Activated T-cell treated with anti-CD3 and anti-CD28 coated beads for 1 hour (primary cell): Measurements from ENCODE around the gene PCSK4.
"Not testable (repeated sequence)": the region's sequence is repeated elsewhere in the genome, so short reads cannot be mapped to it uniquely, and the experiment has no call there.

Source experiments
- DNase-seq: peaks from one replicate; pipeline ENCODE4 v3.0.0-alpha.2; 2020; ENCODE audit warnings: low read depth

The PCSK4 gene

DNA sequence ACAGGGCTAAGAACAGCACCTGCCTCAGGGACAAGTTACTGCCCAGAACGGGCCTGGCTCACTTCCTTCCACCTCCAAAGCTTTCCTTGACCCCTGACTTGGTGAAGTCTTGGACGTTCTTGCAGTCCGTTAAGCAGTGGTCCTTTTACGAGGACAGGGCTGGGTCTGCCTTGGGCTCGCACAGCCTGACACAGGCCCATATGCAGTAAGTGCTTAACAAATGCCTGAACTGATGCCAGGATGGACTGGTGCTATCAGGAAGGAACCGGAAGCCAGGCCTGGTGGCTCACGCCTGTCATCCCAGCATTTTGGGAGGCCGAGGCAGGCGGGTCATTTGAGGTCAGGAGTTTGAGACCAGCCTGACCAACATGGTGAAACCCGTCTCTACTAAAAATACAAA is 31.9 kb upstream of the PCSK4 start:
- no peak for DNase-seq

- no peak for DNase-seq
These were observed 31.5 kb upstream of the PCSK4 start for GRCh38 chr19:1521636-1522035.

DNA sequence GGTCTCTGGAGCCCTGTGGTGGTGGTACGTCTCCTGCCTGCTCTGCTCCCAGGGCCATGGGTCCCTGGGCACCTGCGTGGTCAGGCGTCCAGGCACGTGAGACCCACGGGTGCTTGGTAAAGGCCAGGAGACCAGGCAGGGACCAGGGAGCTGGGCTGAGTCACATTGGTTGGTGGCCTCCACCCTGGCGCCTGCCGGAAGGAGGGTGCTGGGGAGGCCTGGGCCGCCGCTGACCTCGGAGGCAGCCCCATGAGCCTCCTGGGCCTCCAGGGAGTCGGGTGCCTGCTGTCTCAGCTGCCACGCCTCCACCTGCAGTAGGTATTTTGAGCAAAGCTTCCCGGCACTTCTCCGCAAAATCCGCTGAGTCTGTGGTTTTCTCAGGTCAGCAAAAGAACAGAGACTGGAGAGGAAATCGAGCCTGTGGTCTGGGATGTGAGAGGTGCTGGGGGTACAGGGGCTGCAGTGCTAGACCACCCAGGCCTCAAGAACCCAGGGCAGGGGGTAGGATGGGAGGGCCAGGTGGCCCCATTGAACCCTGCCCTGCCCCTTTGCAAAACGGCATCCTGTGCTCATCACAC is 30.1 kb upstream of the PCSK4 start:
- DNase-seq = no peak

- DNase-seq = not testable (repeated sequence)
These were observed 29.7 kb upstream of the PCSK4 start for GRCh38 chr19:1519802-1520201.

DNA sequence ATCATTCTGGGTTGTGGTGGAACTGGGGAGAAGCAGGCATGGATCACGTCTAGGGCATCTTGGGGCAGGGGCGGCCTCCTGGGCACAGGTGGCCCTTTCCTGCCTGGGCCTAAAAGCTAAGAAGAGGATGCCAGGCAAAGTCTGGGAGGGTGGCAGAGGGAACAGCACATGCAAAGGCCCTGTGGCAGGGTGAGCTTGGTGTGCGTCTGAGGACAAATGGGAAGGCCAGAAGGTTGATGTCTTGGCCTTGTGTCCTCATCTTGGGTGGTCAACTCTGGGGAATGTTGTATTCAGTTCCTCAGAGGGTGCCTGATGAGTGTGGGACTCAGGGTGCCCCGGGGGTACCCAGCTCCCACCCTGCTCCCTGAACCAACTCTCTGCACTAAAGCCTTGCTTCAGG is 28.3 kb upstream of the PCSK4 start:
- no peak for DNase-seq

- no peak for DNase-seq
These were observed 26.2 kb upstream of the PCSK4 start for GRCh38 chr19:1516395-1516753.

GRCh38 chr19:1514986-1515721 is 25.0 kb upstream of the PCSK4 start:
- DNase-seq = no peak

DNA sequence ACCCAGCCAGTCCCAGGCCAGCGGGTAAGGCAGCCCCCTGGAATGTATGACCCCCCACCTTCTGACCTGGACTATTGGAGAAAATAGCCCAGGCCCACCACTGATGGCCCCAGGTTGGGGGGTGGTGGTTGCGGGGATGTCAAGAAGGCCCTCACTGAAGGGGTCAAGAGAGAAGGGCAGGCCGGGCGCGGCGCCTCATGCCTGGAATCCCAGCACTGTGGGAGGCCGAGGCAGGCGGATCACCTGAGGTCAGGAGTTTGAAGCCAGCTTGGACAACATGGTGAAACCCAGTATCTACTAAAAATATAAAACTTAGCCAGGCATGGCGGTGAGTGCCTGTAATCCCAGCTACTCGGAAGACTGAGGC is 24.1 kb upstream of the PCSK4 start:
- no peak for DNase-seq

DNA sequence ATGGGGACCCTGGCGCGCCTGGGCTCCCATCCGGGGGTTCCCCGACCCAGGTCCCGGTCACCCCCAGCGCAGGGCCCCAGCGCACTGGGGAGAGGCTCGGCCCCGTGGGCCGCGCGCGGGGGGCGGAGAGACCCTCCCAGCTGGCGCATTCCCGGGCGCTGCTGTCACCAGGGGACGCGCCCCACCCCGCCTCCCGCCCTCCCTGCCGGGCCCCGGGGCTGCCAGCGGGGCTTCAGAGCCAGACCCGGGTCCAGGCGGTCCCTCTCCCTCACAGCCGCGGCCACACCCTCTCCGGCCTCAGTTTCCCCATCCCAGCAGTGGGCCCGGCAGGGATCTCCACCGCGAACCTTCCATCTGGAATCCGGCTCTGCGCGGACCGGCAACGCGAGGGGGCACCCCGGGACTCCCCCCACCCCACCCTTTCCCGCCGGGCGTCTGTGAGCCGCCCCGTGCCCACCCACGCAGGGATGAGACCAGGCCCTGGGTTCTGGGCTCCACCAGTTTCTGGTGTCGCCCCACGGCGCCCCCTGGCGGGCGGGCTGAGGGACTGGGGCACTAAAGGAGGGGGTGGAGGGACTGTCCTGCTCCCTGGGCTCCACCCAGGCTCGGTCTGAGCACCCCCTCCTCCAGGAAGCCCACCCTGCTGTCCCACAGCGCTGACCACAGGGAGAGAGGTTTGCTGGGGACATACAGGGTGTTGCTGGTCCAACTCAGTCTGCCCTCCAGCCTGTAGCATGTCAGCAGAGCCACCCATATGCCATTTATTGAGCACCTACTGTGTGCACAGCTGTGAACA is 23.5 kb upstream of the PCSK4 start:
- peak; percentile 62 for DNase-seq

- peak; percentile 35 for DNase-seq
These were observed 22.7 kb upstream of the PCSK4 start, which contains the start of gene ADAMTSL5 for GRCh38 chr19:1512671-1513498. TSS of gene ADAMTSL5 (minus strand) at chr19:1513019. CDS start at chr19:1510943, 2,076 bp downstream.

DNA sequence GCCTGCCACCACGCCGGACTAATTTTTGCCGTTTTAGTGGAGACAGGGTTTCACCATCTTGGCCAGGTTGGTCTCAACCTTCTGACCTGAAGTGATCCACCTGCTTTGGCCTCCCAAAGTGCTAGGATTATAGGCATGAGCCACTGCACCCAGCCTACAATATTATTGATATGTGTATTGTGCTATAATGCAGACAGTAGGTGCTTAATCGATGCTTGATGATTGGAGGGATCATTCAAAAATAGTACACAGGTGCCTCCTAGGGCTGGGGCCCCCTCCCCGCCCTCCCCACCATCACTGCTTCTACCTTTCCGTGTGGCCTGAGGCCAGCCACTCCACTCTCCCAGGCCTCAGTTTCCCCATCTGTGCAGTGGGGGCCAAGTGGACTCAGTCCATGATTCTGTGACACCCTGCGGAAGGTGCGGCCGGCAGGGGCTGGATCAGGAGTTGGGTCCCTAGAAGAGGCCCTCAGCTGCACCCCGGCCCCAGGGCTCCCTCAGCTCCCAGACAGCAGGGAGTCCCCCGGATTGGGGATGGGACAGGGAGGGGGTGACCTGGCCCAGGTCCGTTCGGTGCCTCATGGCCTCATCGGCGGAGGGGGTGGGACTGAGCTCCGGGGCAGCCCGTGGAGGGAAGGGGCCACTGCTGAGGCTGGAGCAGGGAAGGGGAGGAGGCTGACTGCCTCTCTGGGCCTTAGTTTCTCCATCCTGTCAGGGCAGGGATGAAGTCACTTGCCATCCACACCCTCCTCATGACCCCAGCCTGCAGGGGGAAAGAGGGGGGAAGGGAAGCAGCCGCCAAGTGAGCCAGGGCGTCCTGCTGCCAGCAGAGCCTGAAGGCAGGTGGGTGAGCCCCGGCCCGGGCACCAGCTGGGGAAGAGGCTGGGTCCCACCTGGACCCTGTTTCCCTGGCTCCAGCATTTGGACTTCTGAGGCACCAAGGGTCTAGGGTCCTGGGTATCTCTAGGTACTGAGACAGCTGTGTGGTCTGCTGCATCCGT is 21.5 kb upstream of the PCSK4 start:
- no peak for DNase-seq

- no peak for DNase-seq
These were observed 20.7 kb upstream of the PCSK4 start for GRCh38 chr19:1510807-1511206.

GRCh38 chr19:1510442-1510806 is 20.3 kb upstream of the PCSK4 start:
- DNase-seq = no peak

- DNase-seq = no peak
These were observed 19.7 kb upstream of the PCSK4 start for GRCh38 chr19:1509602-1510441.

GRCh38 chr19:1508507-1508856 is 18.3 kb upstream of the PCSK4 start:
- no peak for DNase-seq

DNA sequence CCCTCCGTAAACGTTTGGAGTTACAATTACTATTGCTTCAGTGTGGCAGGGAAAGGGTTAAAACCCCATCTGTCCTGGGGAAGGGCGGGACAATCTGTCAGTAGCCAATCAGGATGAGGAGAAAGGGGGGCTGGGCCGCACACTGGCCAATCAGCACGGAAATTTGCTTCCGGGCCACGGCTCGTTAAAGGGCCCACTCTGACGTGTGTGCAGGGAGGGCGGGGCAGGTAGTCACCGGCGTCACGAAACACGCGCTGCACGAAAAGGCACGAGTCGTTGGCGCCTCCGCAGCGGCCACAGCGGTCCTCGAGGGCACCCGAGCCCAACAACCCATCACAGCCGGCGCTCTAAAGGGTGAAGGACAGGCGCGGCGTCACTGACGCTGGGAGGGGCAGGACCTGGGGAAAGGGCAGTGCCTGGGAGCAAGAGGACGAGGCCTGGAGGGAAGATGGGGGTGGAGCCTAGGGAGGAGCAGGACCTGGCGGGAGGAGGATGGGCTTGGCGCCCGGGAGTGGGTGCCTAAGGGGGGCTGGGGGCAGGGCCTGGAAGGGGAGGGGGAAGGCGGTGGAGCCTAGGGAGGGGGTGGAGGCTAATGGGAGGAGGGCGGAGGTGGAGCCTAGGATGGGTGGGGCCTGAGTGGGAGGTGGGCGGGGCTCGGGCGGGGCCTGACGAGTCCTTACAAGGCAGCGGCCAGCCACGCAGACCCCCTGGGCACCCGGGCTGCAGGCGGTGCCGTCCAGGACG is 17.8 kb upstream of the PCSK4 start:
- peak; percentile 83 for DNase-seq

- DNase-seq = no peak
These were observed 17.1 kb upstream of the PCSK4 start for GRCh38 chr19:1507192-1507660.

GRCh38 chr19:1505991-1506881 is 16.1 kb upstream of the PCSK4 start:
- DNase-seq = no peak
